NCI-H146 treated with DMSO at 0.1 percent for 48 hours (cell line): ENCODE measurements around the gene CACNA1E.
A peak's percentile ranks its signal among the peaks of the same experiment; 100 is the strongest.

Experiments used
- DNase-seq: peaks from one replicate; lab custom pipeline; 2025; ENCODE audit not compliant: unreplicated experiment; lab: John Stamatoyannopoulos, UW

CACNA1E gene

GRCh38 chr1:181559142-181559541, 75.8 kb downstream of the CACNA1E start:
- DNase-seq: no peak

- no peak for DNase-seq
These were observed 79.1 kb downstream of the CACNA1E start for GRCh38 chr1:181562395-181562794.

- no peak for DNase-seq
These were observed 85.4 kb downstream of the CACNA1E start for GRCh38 chr1:181568736-181569135.

GRCh38 chr1:181577475-181577874, 94.2 kb downstream of the CACNA1E start:
- no peak for DNase-seq

GRCh38 chr1:181583598-181583997, 100.3 kb downstream of the CACNA1E start:
- DNase-seq: no peak

GRCh38 chr1:181587870-181588438, 104.6 kb downstream of the CACNA1E start:
- DNase-seq: no peak

GRCh38 chr1:181588631-181589030, 105.3 kb downstream of the CACNA1E start:
- no peak for DNase-seq

- DNase-seq: peak; percentile 54
These were observed 109.0 kb downstream of the CACNA1E start for GRCh38 chr1:181592255-181592859.

- DNase-seq: no peak
These were observed 109.7 kb downstream of the CACNA1E start for GRCh38 chr1:181593042-181593441.

GRCh38 chr1:181594553-181594952, 111.2 kb downstream of the CACNA1E start:
- no peak for DNase-seq

- DNase-seq: no peak
These were observed 111.9 kb downstream of the CACNA1E start for GRCh38 chr1:181595234-181595633.

GRCh38 chr1:181601186-181601950, 118.1 kb downstream of the CACNA1E start:
- no peak for DNase-seq

GRCh38 chr1:181603735-181604410, 120.6 kb downstream of the CACNA1E start:
- no peak for DNase-seq

- DNase-seq: no peak
These were observed 121.3 kb downstream of the CACNA1E start for GRCh38 chr1:181604482-181605249.

GRCh38 chr1:181607524-181607923, 124.2 kb downstream of the CACNA1E start:
- DNase-seq: no peak

- no peak for DNase-seq
These were observed 125.1 kb downstream of the CACNA1E start for GRCh38 chr1:181608386-181608785.

- no peak for DNase-seq
These were observed 125.6 kb downstream of the CACNA1E start for GRCh38 chr1:181608948-181609347.

GRCh38 chr1:181612100-181612499, 128.8 kb downstream of the CACNA1E start:
- DNase-seq: no peak

GRCh38 chr1:181618559-181618958, 135.2 kb downstream of the CACNA1E start:
- no peak for DNase-seq

GRCh38 chr1:181620183-181620582, 136.9 kb downstream of the CACNA1E start:
- no peak for DNase-seq

- DNase-seq: no peak
These were observed 140.5 kb downstream of the CACNA1E start for GRCh38 chr1:181623850-181624249.
